Measurements from ENCODE around the gene CPN2. TPM values are rescaled to one million over a fixed set of nuclear protein-coding genes. Genes with fewer than 3 reads are reported as not detected.

CPN2 gene
- total and polyA plus RNA-seq, 2 donors (not counting 1 experiment from before 2014, with no cell fraction given): not detected

DNA sequence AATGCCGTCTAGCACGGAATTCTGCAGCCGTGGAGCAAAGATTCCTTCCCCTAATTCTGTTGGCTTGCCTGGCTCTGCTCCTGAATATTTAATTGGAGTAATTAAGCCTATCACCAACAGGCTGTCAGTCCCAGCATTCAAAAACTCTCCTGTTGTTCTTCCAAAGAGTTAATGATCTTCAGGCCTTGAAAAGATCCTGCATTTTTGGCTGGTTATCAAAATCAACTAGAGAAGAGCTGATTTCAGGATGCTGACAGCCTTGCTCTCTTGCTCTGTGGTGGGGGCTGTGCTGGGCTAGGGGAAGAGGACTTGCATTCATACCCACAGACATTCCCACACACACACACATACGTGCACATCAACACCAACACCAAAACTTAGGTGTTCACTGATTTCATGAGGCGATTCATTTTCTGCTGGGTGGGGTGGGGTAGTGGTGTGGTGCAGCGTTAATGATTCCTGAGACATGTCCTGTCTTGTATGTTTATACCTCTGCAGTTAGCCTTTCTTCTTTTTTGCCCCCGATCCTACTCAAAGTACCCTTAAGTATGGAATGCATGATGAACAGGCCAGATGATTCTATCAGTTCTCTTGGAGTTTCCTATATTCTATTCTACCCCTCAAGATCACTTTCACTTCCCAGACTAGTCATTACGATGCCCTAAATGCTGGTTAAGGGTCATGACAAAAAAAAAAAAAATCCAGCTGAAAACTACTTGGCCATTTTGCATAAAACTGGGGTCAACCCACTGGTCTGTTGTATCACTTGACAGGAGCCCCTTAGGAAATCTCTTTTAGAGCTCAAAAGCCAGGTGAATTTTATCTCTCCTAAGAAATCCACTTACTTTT, 42.3 kb downstream of the CPN2 start:
- ChIA-PET CTCF (interaction anchor here (2.3 to 4.1 kb wide), 3 partner anchors 8 to 643 kb away, joined by 16 to 47 read pairs (median 20); partner anchors contain the start of gene HES1), POLR2A (interaction anchor here (0.9 kb wide), 1 partner anchor 178 kb away, joined by 3 read pairs; no protein-coding TSS in a partner anchor)
- intact Hi-C loops (cut with micrococcal nuclease): loop anchor here (5.0 to 10.0 kb wide), 2 partner anchors 107 to 434 kb away; no protein-coding TSS in a partner anchor
- peaks cover 0 to 21% (median 4%) of the 10 kb centered on the region in 4 experiments for H3K27me3 ChIP-seq (replicated peaks in 1 of 4; ENCODE audit: control extremely low read depth in 1 of 4, control insufficient read depth in 3 of 4, insufficient read depth in 4 of 4, low read length in 3 of 4)
- DNase-seq (no peak), ATAC-seq (ENCODE audit: low read depth) (no peak)
- H2AFZ ChIP-seq (ENCODE audit: insufficient read depth, low read depth, low read length, poor library complexity, severe bottlenecking): no peak overlapping the region
- H3K4me1 Mint-ChIP-seq: peaks cover 62% of the 10 kb centered on the region
- peaks cover 5% of the 10 kb centered on the region for H4K20me1 ChIP-seq (ENCODE audit: control insufficient read depth, insufficient read depth, low read length, poor library complexity, severe bottlenecking)
- no CpG with 5 or more reads among the region's 8 CpGs for WGBS (ENCODE audit: insufficient coverage)
- no peak overlapping the region for H3K4me3 ChIP-seq (ENCODE audit: control extremely low read depth in 1 of 5, extremely low read depth in 1 of 5, insufficient read depth in 1 of 5, low read depth in 2 of 5, low read length in 4 of 5)
- TF ChIP-seq, protein P1, sequence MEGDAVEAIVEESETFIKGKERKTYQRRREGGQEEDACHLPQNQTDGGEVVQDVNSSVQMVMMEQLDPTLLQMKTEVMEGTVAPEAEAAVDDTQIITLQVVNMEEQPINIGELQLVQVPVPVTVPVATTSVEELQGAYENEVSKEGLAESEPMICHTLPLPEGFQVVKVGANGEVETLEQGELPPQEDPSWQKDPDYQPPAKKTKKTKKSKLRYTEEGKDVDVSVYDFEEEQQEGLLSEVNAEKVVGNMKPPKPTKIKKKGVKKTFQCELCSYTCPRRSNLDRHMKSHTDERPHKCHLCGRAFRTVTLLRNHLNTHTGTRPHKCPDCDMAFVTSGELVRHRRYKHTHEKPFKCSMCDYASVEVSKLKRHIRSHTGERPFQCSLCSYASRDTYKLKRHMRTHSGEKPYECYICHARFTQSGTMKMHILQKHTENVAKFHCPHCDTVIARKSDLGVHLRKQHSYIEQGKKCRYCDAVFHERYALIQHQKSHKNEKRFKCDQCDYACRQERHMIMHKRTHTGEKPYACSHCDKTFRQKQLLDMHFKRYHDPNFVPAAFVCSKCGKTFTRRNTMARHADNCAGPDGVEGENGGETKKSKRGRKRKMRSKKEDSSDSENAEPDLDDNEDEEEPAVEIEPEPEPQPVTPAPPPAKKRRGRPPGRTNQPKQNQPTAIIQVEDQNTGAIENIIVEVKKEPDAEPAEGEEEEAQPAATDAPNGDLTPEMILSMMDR (IDR thresholded peaks at IDR 0.05): no peak
- TF ChIP-seq EZH2 (IDR thresholded peaks at IDR 0.05; ENCODE audit: borderline replicate concordance, insufficient read depth, low read depth, low read length, poor library complexity, severe bottlenecking): no peak
- H3K79me2 ChIP-seq (ENCODE audit: control insufficient read depth, insufficient read depth, low read length): no peaks in the 10 kb centered on the region
- no peak overlapping the region for H3K4me2 ChIP-seq (replicated peaks; ENCODE audit: low read depth, low read length, poor library complexity, severe bottlenecking)
- peaks cover 0 to 17% (median 6%) of the 10 kb centered on the region in 3 donors for H3K9me3 ChIP-seq (ENCODE audit: control extremely low read depth in 1 of 3, control insufficient read depth in 2 of 3, insufficient read depth in 1 of 3, low read length in 2 of 3)
- H3K27ac ChIP-seq (ENCODE audit: low read length in 2 of 2): no peak overlapping the region
- H3K4me1 ChIP-seq (ENCODE audit: control insufficient read depth in 2 of 2, insufficient read depth in 2 of 2, low read length in 2 of 2): peaks cover 63 to 71% of the 10 kb centered on the region in 2 donors
- no peaks in the 10 kb centered on the region for H3K9me3 Mint-ChIP-seq (ENCODE audit: insufficient read depth)
- peaks cover 26% of the 10 kb centered on the region for H3K27me3 Mint-ChIP-seq
- peak overlapping the region; percentile 30 for H3K4me3 Mint-ChIP-seq
- H3K9ac ChIP-seq (ENCODE audit: low read length): no peak overlapping the region
- H3K36me3 ChIP-seq (replicated peaks in 1 of 2; ENCODE audit: control extremely low read depth in 1 of 2, control insufficient read depth in 1 of 2, extremely low read depth in 1 of 2, insufficient read depth in 2 of 2, low read length in 1 of 2): no peaks in the 10 kb centered on the region
- peak overlapping the region; percentile 8 for H3K27ac Mint-ChIP-seq
